PFSK-1 (cell line): Measurements from ENCODE around the gene MOSMO.

ENCODE experiments used
- FOXP2 ChIP-seq: optimal IDR thresholded peaks from 2 replicates; pipeline ENCODE3; 2011; ENCODE audit warnings: borderline replicate concordance, control low read depth, inconsistent platforms; ENCODE audit not compliant: insufficient read depth; ENCODE audit errors: extremely low read length, extremely low read depth
- POLR2AphosphoS5 ChIP-seq: IDR thresholded peaks from 2 replicates; pipeline ENCODE4 v1.6.1; 2012; ENCODE audit warnings: low read depth, mild to moderate bottlenecking, control low read depth, low read length, moderate library complexity
- SIN3A ChIP-seq: IDR thresholded peaks from 2 replicates; pipeline ENCODE4 v1.6.1; 2012; ENCODE audit warnings: mild to moderate bottlenecking, low read length, moderate library complexity, borderline replicate concordance; ENCODE audit not compliant: insufficient read depth
- TAF1 ChIP-seq: IDR thresholded peaks from 2 replicates; pipeline ENCODE4 v1.6.1; 2012; ENCODE audit warnings: low read length, control low read depth, borderline replicate concordance; ENCODE audit not compliant: insufficient read depth
- TF ChIP-seq, protein P1 (sequence below), 2 experiments: IDR thresholded peaks; 2 replicates each; pipeline versions ENCODE4 v1.6.1 to v1.8.0; 2011 to 2012; ENCODE audit warnings: low read depth in 2 of 2, low read length in 2 of 2, control low read depth in 1 of 2, inconsistent platforms in 1 of 2, mild to moderate bottlenecking in 1 of 2, moderate library complexity in 1 of 2; ENCODE audit not compliant: insufficient read depth in 1 of 2

MOSMO gene

DNA sequence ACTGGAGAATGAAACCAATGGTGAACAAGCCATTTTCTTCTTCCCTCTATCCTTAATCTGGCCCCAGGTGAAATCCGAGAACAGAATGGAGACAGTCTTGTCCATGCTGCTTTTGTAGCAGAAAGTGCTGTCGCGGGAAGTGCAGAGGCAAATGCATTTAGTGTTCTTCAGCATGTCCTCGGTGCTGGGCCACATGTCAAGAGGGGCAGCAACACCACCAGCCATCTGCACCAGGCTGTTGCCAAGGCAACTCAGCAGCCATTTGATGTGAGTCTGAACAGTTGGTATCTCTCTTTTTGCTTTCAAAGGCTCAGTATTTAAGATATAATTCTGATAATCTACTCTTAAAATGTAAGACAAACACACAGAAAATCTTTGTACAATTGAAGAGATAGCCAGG lies 36.1 kb upstream of the MOSMO start:
- TF ChIP-seq, protein P1, sequence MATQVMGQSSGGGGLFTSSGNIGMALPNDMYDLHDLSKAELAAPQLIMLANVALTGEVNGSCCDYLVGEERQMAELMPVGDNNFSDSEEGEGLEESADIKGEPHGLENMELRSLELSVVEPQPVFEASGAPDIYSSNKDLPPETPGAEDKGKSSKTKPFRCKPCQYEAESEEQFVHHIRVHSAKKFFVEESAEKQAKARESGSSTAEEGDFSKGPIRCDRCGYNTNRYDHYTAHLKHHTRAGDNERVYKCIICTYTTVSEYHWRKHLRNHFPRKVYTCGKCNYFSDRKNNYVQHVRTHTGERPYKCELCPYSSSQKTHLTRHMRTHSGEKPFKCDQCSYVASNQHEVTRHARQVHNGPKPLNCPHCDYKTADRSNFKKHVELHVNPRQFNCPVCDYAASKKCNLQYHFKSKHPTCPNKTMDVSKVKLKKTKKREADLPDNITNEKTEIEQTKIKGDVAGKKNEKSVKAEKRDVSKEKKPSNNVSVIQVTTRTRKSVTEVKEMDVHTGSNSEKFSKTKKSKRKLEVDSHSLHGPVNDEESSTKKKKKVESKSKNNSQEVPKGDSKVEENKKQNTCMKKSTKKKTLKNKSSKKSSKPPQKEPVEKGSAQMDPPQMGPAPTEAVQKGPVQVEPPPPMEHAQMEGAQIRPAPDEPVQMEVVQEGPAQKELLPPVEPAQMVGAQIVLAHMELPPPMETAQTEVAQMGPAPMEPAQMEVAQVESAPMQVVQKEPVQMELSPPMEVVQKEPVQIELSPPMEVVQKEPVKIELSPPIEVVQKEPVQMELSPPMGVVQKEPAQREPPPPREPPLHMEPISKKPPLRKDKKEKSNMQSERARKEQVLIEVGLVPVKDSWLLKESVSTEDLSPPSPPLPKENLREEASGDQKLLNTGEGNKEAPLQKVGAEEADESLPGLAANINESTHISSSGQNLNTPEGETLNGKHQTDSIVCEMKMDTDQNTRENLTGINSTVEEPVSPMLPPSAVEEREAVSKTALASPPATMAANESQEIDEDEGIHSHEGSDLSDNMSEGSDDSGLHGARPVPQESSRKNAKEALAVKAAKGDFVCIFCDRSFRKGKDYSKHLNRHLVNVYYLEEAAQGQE (IDR thresholded peaks at IDR 0.05; ENCODE audit: insufficient read depth in 1 of 2, low read depth in 2 of 2, low read length in 2 of 2): no peak
- no peak for TF ChIP-seq POLR2AphosphoS5
- no peak for TF ChIP-seq SIN3A
- TF ChIP-seq FOXP2: no peak
- no peak for TF ChIP-seq TAF1

DNA sequence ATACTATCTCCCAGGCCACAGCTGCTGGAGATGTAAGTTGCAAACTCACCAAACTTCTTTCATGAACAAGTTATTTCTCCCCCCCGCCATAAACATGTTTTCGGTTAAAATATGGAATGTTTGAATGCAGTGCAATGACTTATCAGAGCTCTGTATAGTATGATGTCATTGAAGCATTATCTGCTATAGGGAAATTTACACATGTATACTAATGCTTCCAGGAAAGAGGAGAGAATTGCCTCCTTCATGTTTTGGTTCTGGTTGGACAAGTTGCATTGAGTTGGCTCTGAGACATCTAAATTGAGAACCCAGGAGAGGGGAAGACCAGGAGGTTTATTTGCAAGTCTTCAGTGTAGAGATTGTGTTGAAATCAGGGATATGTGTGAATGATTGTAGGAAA lies 34.0 kb upstream of the MOSMO start:
- TF ChIP-seq, protein P1 (IDR thresholded peaks at IDR 0.05; ENCODE audit: insufficient read depth in 1 of 2, low read depth in 2 of 2, low read length in 2 of 2): no peak

DNA sequence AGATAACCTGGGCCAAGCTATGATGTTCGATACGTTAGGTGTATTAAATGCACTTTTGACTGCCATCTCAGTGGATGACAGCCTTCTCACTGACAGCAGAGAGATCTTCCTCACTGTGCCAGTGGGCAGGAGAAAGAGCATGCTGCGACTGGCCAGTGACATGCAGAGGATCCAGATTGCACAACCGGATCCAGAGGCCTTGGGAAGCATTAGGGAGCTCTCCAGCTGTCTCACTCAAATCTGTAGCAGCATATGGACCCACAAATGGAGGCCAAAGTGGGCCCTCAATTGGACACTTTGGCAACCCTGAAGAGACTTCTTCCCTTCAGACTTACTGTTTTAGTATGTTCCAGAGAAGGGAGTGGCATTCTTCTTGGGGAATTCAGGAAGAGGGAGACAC lies 27.9 kb upstream of the MOSMO start:
- TF ChIP-seq FOXP2 (no peak), TAF1 (no peak), SIN3A (no peak), POLR2AphosphoS5 (no peak)
- TF ChIP-seq, protein P1 (IDR thresholded peaks at IDR 0.05; ENCODE audit: insufficient read depth in 1 of 2, low read depth in 2 of 2, low read length in 2 of 2): no peak

DNA sequence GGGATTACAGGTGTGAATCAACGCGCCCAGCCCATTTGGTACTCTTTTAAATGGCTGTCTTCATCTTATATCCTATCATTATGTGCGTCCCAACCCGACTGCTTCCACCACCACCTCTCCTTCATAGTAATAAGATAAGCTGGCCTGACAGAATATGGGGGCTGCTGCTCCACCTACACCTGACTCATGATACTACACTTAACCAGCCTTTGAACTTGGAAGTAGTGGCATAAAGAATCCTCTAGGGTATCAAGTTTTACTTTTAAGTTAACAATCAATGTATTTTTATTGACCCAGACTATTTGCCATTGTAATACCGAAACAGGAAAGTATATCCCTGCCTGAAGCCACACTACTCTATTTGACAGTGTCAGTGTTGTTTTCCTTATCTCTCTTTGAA lies 25.8 kb upstream of the MOSMO start:
- TF ChIP-seq TAF1 (no peak), SIN3A (no peak)
- TF ChIP-seq, protein P1 (IDR thresholded peaks at IDR 0.05; ENCODE audit: insufficient read depth in 1 of 2, low read depth in 2 of 2, low read length in 2 of 2): no peak

DNA sequence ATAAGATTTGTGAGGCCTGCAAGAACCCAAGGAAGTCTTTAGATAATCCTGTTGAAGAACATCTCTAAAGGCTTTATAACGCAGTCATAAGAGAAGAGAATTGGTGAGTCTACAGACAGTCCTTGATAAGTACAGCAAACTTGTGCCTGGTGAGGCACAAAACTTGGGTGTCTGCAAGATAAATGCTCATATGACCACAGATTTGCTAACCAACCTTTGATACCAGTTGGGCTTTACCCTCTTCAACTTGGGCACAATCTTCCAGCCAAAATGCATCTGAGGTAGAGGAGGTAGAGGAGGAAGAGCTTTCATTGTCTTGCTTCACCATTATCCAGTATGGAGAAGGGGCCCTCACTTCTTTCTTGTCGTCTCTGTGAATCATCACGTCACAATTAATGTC lies 23.8 kb upstream of the MOSMO start:
- TF ChIP-seq SIN3A: no peak
- TF ChIP-seq POLR2AphosphoS5: no peak
- no peak for TF ChIP-seq FOXP2
- TF ChIP-seq, protein P1 (IDR thresholded peaks at IDR 0.05; ENCODE audit: insufficient read depth in 1 of 2, low read depth in 2 of 2, low read length in 2 of 2): no peak
- no peak for TF ChIP-seq TAF1
